HG02885 (cell line): Measurements from ENCODE around the gene CACNG3.
"Not testable (repeated sequence)": the region's sequence is repeated elsewhere in the genome, so short reads cannot be mapped to it uniquely, and the experiment has no call there.

ENCODE experiments used
- ATAC-seq: cut with Tn5 transposase; IDR thresholded peaks from one replicate; pipeline ENCODE4 v1.9.1; 2021; ENCODE audit warnings: mild to moderate bottlenecking; ENCODE audit not compliant: unreplicated experiment, poor library complexity

CACNG3 gene

GRCh38 chr16:24255456-24256371 is at the start of gene CACNG3:
CACNG3 (plus strand) TSS chr16:24256335; CDS start chr16:24256755, 420 bp downstream.
- ATAC-seq = no peak

DNA sequence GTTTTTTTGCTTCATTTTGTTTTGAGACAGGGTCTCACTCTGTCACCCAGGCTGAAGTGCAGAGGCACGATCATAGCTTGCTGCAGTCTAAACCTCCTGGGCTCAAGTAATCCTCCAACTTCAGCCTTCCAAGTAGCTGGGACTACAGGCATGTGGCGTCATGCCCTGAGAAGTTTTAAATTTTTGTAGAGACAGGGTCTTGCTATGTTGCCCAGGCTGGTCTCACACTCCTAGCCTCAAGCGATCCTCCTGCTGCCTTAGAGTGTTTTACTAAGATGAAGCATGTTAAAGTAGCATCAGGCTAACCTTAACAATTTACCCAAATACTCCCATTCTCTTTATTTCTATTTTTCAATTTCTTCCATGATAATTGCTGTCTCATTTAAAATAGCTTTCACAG is 49.2 kb upstream of the CACNG3 start:
- ATAC-seq = no peak

- no peak for ATAC-seq
Observed at GRCh38 chr16:24208710-24209109, 47.4 kb upstream of the CACNG3 start.

GRCh38 chr16:24214992-24215391 is 41.1 kb upstream of the CACNG3 start:
- no peak for ATAC-seq

DNA sequence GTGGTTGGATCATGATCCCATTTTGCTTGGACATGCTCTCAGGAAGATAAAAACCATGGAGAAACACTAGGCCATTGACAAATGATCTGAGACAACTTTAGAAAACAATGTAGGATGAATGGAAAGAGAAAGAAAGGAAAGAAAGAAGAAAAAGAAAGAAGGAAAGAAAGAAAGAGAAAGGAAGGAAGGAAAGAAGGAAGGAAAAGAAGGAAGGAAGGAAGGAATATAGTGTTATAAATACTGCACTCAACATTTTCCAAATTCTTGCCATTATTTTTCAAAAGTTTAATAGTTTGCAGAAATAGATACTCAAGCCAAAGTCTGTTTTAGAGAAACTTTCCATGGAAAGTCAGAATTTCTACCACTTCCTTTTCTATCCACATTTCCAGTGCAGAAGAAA is 39.2 kb upstream of the CACNG3 start:
- ATAC-seq = no peak

GRCh38 chr16:24217461-24217860 is 38.7 kb upstream of the CACNG3 start:
- no peak for ATAC-seq

- no peak for ATAC-seq
Observed at GRCh38 chr16:24218299-24218698, 37.8 kb upstream of the CACNG3 start.

- no peak for ATAC-seq
Observed at GRCh38 chr16:24221219-24221618, 34.9 kb upstream of the CACNG3 start.

DNA sequence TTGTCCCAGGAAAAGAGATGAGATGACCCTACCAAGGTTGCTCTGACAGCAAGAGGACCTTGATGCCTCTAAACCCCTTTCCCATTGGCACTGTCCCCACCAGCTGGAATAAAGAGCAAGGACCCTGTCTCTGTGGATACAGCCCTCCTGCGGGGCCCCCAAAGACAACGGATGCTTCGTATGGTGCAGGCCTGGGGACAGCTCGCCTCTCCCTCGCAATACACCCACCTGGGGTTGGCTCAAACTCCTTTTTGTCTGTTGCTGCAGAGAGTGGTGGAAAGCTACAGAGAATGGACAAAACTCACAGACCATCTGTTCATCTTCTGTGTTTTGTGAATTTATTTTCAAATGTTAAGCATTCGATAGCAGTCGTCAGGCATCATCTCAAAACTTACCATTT is 27.6 kb upstream of the CACNG3 start:
- no peak for ATAC-seq

- no peak for ATAC-seq
Observed at GRCh38 chr16:24232936-24233335, 23.2 kb upstream of the CACNG3 start.

- no peak for ATAC-seq
Observed at GRCh38 chr16:24234737-24235136, 21.4 kb upstream of the CACNG3 start.

GRCh38 chr16:24235806-24236205 is 20.3 kb upstream of the CACNG3 start:
- ATAC-seq = no peak

DNA sequence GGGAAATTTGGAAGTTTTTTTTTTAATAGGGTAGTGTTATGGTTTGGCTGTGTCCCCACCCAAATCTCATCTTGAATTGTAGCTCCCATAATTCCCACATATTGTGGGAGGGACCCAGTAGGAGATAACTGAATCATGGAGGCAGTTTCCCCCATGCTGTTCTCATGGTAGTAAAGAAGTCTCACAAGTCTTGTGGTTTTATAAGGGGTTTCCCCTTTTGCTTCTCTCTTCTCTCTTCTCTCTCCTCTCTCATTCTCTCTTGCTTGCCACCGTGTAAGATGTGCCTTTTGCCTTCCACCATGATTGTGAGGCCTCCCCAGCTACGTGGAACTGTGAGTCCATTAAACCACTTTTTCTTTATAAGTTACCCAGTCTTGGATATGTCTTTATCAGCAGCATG is 17.3 kb upstream of the CACNG3 start:
- not testable (repeated sequence) for ATAC-seq

- no peak for ATAC-seq
Observed at GRCh38 chr16:24246911-24247607, 9.1 kb upstream of the CACNG3 start.

DNA sequence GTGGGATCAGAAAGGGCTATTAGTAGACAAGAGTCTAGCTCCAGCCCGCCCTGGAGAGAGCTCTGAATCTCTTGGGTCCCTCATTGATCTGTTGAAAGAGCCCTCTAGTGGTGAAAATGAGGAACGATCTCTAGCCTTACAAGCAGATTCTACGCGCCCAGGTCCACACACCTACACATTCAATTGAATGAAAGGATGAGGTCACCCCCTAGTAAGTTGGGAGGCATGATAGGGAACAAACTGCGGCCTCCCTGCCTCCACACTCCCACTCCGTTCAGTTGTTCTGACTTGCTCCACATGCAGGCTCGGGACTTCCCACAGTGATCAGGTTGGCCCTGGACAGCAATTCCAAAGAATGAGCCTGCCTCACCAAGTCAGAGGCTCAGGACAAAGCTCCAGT is 2.9 kb upstream of the CACNG3 start:
- ATAC-seq = no peak

DNA sequence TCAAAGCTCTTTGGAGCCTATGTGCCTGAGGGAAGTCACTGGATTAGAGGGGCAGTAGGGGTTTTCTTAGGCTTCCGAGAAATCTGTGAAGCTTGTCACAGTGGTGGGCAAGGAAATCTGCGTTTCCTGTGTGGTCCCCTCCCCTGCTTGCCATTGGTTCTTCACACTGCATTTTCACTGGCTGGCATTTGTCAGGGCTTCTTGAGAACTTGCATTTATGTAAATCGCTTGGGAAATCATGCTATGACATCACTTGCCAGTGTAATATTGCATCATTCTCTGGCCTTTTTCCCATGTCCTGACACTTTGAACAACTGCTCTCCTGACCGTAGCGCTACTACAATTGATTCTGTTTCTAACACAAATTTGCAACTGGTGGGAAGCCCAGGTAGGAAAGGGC is 1.8 kb downstream of the CACNG3 start:
- ATAC-seq = no peak

GRCh38 chr16:24258791-24259190 is 2.7 kb downstream of the CACNG3 start:
- ATAC-seq = no peak

- ATAC-seq = no peak
Observed at GRCh38 chr16:24262816-24263215, 6.7 kb downstream of the CACNG3 start.

GRCh38 chr16:24270721-24271442 is 14.7 kb downstream of the CACNG3 start:
- no peak for ATAC-seq

- ATAC-seq = no peak
Observed at GRCh38 chr16:24272379-24272778, 16.2 kb downstream of the CACNG3 start.
